ENCODE measurements around the gene CAMSAP3. TPM values are rescaled to one million over a fixed set of nuclear protein-coding genes. Genes with fewer than 3 reads are reported as not detected.

CAMSAP3 gene
- total and polyA plus RNA-seq, 5 donors from 2014 or later: not detected

- no peaks in the 10 kb centered on the region for H3K36me3 ChIP-seq (ENCODE audit: control insufficient read depth, insufficient read depth, low read length)
- H3K27ac Mint-ChIP-seq: no peak overlapping the region
- no peak overlapping the region for H3K4me3 ChIP-seq (ENCODE audit: low read depth, low read length)
- H3K27me3 Mint-ChIP-seq: peaks cover 19% of the 10 kb centered on the region
- no peaks in the 10 kb centered on the region for H3K4me1 Mint-ChIP-seq
- H3K4me3 Mint-ChIP-seq: no peak overlapping the region
- ATAC-seq (ENCODE audit: low read depth in 2 of 2) (no peak), DNase-seq (no peak)
- no peaks in the 10 kb centered on the region for H3K9me3 Mint-ChIP-seq
- H3K4me1 ChIP-seq (ENCODE audit: control insufficient read depth, insufficient read depth, low read length, poor library complexity, severe bottlenecking): no peaks in the 10 kb centered on the region
- no peaks in the 10 kb centered on the region for H3K9me3 ChIP-seq (ENCODE audit: control insufficient read depth in 2 of 2, low read length in 2 of 2)
- no peak overlapping the region for H3K27ac ChIP-seq (ENCODE audit: insufficient read depth, low read length, poor library complexity, severe bottlenecking)
- no peaks in the 10 kb centered on the region for H3K27me3 ChIP-seq (ENCODE audit: control insufficient read depth, insufficient read depth, low read length)
- no peaks in the 10 kb centered on the region for H3K36me3 Mint-ChIP-seq
These were observed 13.2 kb upstream of the CAMSAP3 start for GRCh38 chr19:7582446-7582845.

- H3K4me3 Mint-ChIP-seq: no peak overlapping the region
- H3K36me3 Mint-ChIP-seq: no peaks in the 10 kb centered on the region
- ATAC-seq (ENCODE audit: low read depth in 2 of 2): no peak
- Histone ChIP-seq H3K36me3 (ENCODE audit: control insufficient read depth, insufficient read depth, low read length) (no peaks in the 10 kb centered on the region), H3K9me3 (ENCODE audit: control insufficient read depth in 2 of 2, low read length in 2 of 2) (no peaks in the 10 kb centered on the region), H3K27ac (ENCODE audit: insufficient read depth, low read length, poor library complexity, severe bottlenecking) (no peak overlapping the region), H3K4me3 (ENCODE audit: low read depth, low read length) (no peak overlapping the region), H3K4me1 (ENCODE audit: control insufficient read depth, insufficient read depth, low read length, poor library complexity, severe bottlenecking) (no peaks in the 10 kb centered on the region), H3K27me3 (ENCODE audit: control insufficient read depth, insufficient read depth, low read length) (no peaks in the 10 kb centered on the region)
- H3K4me1 Mint-ChIP-seq: no peaks in the 10 kb centered on the region
- H3K27ac Mint-ChIP-seq: no peak overlapping the region
- DNase-seq: no peak
- peaks cover 19% of the 10 kb centered on the region for H3K27me3 Mint-ChIP-seq
- H3K9me3 Mint-ChIP-seq: peaks cover 0 to 2% (median 0%) of the 10 kb centered on the region in 7 donors
These were observed 5.8 kb upstream of the CAMSAP3 start for GRCh38 chr19:7589822-7590221.

DNA sequence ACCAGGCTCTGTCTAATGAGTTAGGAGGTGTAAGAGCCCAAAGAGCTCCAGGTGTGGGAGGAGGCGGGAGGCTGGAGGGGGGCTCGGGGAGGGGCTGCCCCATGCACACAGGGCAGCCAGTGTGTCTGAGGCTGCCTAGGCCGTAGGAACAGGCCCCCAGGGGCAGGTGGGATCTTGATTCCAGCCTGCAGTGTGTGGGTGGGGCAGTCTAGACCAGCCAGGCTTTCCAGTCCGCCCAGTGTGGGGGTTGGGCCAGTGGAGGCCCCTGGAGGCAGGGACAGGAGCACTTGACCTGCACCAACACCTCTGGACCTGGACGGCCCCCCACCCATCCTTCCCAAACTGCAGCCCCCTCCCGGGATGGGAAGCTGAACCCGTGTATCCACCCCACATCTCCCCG, 5.4 kb upstream of the CAMSAP3 start:
- DNase-seq (no peak), ATAC-seq (ENCODE audit: low read depth in 2 of 2) (no peak)
- Histone ChIP-seq H3K4me3 (ENCODE audit: low read depth, low read length) (no peak overlapping the region), H3K9me3 (ENCODE audit: control insufficient read depth in 2 of 2, low read length in 2 of 2) (no peaks in the 10 kb centered on the region), H3K36me3 (ENCODE audit: control insufficient read depth, insufficient read depth, low read length) (no peaks in the 10 kb centered on the region), H3K4me1 (ENCODE audit: control insufficient read depth, insufficient read depth, low read length, poor library complexity, severe bottlenecking) (no peaks in the 10 kb centered on the region), H3K27me3 (ENCODE audit: control insufficient read depth, insufficient read depth, low read length) (no peaks in the 10 kb centered on the region), H3K27ac (ENCODE audit: insufficient read depth, low read length, poor library complexity, severe bottlenecking) (no peak overlapping the region)
- Mint-ChIP-seq H3K27me3 (peaks cover 23% of the 10 kb centered on the region), H3K9me3 (peaks cover 0 to 2% (median 0%) of the 10 kb centered on the region in 7 donors), H3K27ac (no peak overlapping the region), H3K36me3 (no peaks in the 10 kb centered on the region), H3K4me1 (peaks cover 0 to 4% (median 2%) of the 10 kb centered on the region in 4 donors), H3K4me3 (no peak overlapping the region)

- H3K4me3 Mint-ChIP-seq: peak overlapping the region in 2 of 4 donors; percentile 47 to 50
- H3K9me3 Mint-ChIP-seq: peaks cover 0 to 4% (median 0%) of the 10 kb centered on the region in 7 donors
- H3K27ac ChIP-seq (ENCODE audit: insufficient read depth, low read length, poor library complexity, severe bottlenecking): no peak overlapping the region
- H3K4me1 Mint-ChIP-seq: peaks cover 0 to 11% (median 4%) of the 10 kb centered on the region in 4 donors
- no peak for DNase-seq
- H3K36me3 ChIP-seq (ENCODE audit: control insufficient read depth, insufficient read depth, low read length): no peaks in the 10 kb centered on the region
- H3K4me1 ChIP-seq (ENCODE audit: control insufficient read depth, insufficient read depth, low read length, poor library complexity, severe bottlenecking): peaks cover 7% of the 10 kb centered on the region
- no peak for ATAC-seq (ENCODE audit: low read depth in 2 of 2)
- no peak overlapping the region for H3K4me3 ChIP-seq (ENCODE audit: low read depth, low read length)
- H3K27ac Mint-ChIP-seq: no peak overlapping the region
- peaks cover 8% of the 10 kb centered on the region for H3K27me3 ChIP-seq (ENCODE audit: control insufficient read depth, insufficient read depth, low read length)
- peaks cover 49% of the 10 kb centered on the region for H3K27me3 Mint-ChIP-seq
- H3K9me3 ChIP-seq (ENCODE audit: control insufficient read depth in 2 of 2, low read length in 2 of 2): no peaks in the 10 kb centered on the region
- H3K36me3 Mint-ChIP-seq: no peaks in the 10 kb centered on the region
These were observed 711 bp downstream of the CAMSAP3 start for GRCh38 chr19:7596211-7596937.

GRCh38 chr19:7597689-7598088, 2.0 kb downstream of the CAMSAP3 start:
- H3K9me3 ChIP-seq (ENCODE audit: control insufficient read depth in 2 of 2, low read length in 2 of 2): no peaks in the 10 kb centered on the region
- H3K27ac Mint-ChIP-seq: no peak overlapping the region
- no peaks in the 10 kb centered on the region for H3K36me3 Mint-ChIP-seq
- H3K27me3 Mint-ChIP-seq: peaks cover 46% of the 10 kb centered on the region
- H3K27me3 ChIP-seq (ENCODE audit: control insufficient read depth, insufficient read depth, low read length): peaks cover 8% of the 10 kb centered on the region
- H3K4me3 Mint-ChIP-seq: peak overlapping the region in 2 of 4 donors; percentile 19 to 67
- peaks cover 0 to 11% (median 4%) of the 10 kb centered on the region in 4 donors for H3K4me1 Mint-ChIP-seq
- H3K36me3 ChIP-seq (ENCODE audit: control insufficient read depth, insufficient read depth, low read length): no peaks in the 10 kb centered on the region
- DNase-seq: no peak
- peaks cover 0 to 5% (median 0%) of the 10 kb centered on the region in 7 donors for H3K9me3 Mint-ChIP-seq
- H3K4me3 ChIP-seq (ENCODE audit: low read depth, low read length): no peak overlapping the region
- no peak overlapping the region for H3K27ac ChIP-seq (ENCODE audit: insufficient read depth, low read length, poor library complexity, severe bottlenecking)
- H3K4me1 ChIP-seq (ENCODE audit: control insufficient read depth, insufficient read depth, low read length, poor library complexity, severe bottlenecking): peaks cover 7% of the 10 kb centered on the region
- ATAC-seq (ENCODE audit: low read depth in 2 of 2): no peak

GRCh38 chr19:7598180-7598579, 2.5 kb downstream of the CAMSAP3 start:
- ATAC-seq (ENCODE audit: low read depth in 2 of 2): no peak
- Mint-ChIP-seq H3K9me3 (peaks cover 0 to 5% (median 0%) of the 10 kb centered on the region in 7 donors), H3K4me3 (peak overlapping the region in 2 of 4 donors; percentile 54 to 61), H3K27me3 (peaks cover 45% of the 10 kb centered on the region), H3K36me3 (no peaks in the 10 kb centered on the region), H3K4me1 (peaks cover 0 to 11% (median 4%) of the 10 kb centered on the region in 4 donors), H3K27ac (no peak overlapping the region)
- H3K36me3 ChIP-seq (ENCODE audit: control insufficient read depth, insufficient read depth, low read length): no peaks in the 10 kb centered on the region
- no peak overlapping the region for H3K4me3 ChIP-seq (ENCODE audit: low read depth, low read length)
- no peaks in the 10 kb centered on the region for H3K9me3 ChIP-seq (ENCODE audit: control insufficient read depth in 2 of 2, low read length in 2 of 2)
- peaks cover 7% of the 10 kb centered on the region for H3K4me1 ChIP-seq (ENCODE audit: control insufficient read depth, insufficient read depth, low read length, poor library complexity, severe bottlenecking)
- peaks cover 8% of the 10 kb centered on the region for H3K27me3 ChIP-seq (ENCODE audit: control insufficient read depth, insufficient read depth, low read length)
- no peak for DNase-seq
- no peak overlapping the region for H3K27ac ChIP-seq (ENCODE audit: insufficient read depth, low read length, poor library complexity, severe bottlenecking)

GRCh38 chr19:7600721-7601120, 5.1 kb downstream of the CAMSAP3 start:
- Histone ChIP-seq H3K36me3 (ENCODE audit: control insufficient read depth, insufficient read depth, low read length) (no peaks in the 10 kb centered on the region), H3K27ac (ENCODE audit: insufficient read depth, low read length, poor library complexity, severe bottlenecking) (no peak overlapping the region), H3K4me1 (ENCODE audit: control insufficient read depth, insufficient read depth, low read length, poor library complexity, severe bottlenecking) (peaks cover 7% of the 10 kb centered on the region), H3K9me3 (ENCODE audit: control insufficient read depth in 2 of 2, low read length in 2 of 2) (no peaks in the 10 kb centered on the region), H3K4me3 (ENCODE audit: low read depth, low read length) (no peak overlapping the region), H3K27me3 (ENCODE audit: control insufficient read depth, insufficient read depth, low read length) (peaks cover 8% of the 10 kb centered on the region)
- no peak for DNase-seq
- Mint-ChIP-seq H3K4me3 (no peak overlapping the region), H3K9me3 (peaks cover 0 to 5% (median 0%) of the 10 kb centered on the region in 7 donors), H3K27me3 (peaks cover 23% of the 10 kb centered on the region), H3K27ac (no peak overlapping the region), H3K36me3 (no peaks in the 10 kb centered on the region), H3K4me1 (peaks cover 0 to 7% (median 0%) of the 10 kb centered on the region in 4 donors)
- ATAC-seq (ENCODE audit: low read depth in 2 of 2): no peak
